AG04450 (cell line): ENCODE measurements around the gene CCDC9B. TPM values are rescaled to one million over a fixed set of nuclear protein-coding genes. Genes with fewer than 3 reads are reported as not detected.

Experiments used
- CTCF ChIA-PET: fragments of 300-600, 350-600 bp; formaldehyde crosslinking; extraction: SDS; loops from one replicate; lab custom pipeline; 2022; ENCODE audit warnings: antibody characterized with exemption, inconsistent platforms; lab: Charles Lee
- POLR2A ChIA-PET: fragments of 350-600 bp; formaldehyde crosslinking; extraction: SDS; loops from one replicate; lab custom pipeline; 2021; ENCODE audit warnings: antibody characterized with exemption, inconsistent platforms; lab: Yijun Ruan, JAX
- DNase-seq: peaks from one replicate; pipeline ENCODE4 v3.0.0-alpha.2; 2011; ENCODE audit warnings: low read depth, low spot score
- H3K27ac ChIP-seq: one replicate; pipeline ENCODE4 v1.5.1; 2012; ENCODE audit warnings: low read depth, low read length, control low read depth
- H3K27me3 ChIP-seq: one replicate; pipeline ENCODE4 v1.6.0; 2012; ENCODE audit warnings: low read length; ENCODE audit not compliant: control insufficient read depth, insufficient read depth
- H3K4me3 ChIP-seq: 2 replicates; pipeline ENCODE4 v1.5.1; 2011; ENCODE audit warnings: mild to moderate bottlenecking, low read depth, low read length, control low read depth
- H3K9me3 ChIP-seq: 2 replicates; pipeline ENCODE4 v1.5.1; 2012; ENCODE audit warnings: low read length; ENCODE audit not compliant: control insufficient read depth, insufficient read depth
- CTCF ChIP-seq: IDR thresholded peaks from 2 replicates; pipeline ENCODE4 v1.5.1; 2011; ENCODE audit warnings: low read depth, low read length, control low read depth, inconsistent platforms
- polyA plus RNA-seq: library from polyadenylated mRNA; depleted of rRNA; stranded (reverse); fragments of >200 nt; gene quantifications from 2 replicates; pipeline ENCODE4 v1.2.3, GENCODE V29; 2011

Gene CCDC9B
- polyA plus RNA-seq, 1 experiment: 5.5 TPM

- no peaks in the 10 kb centered on the region; the same call in 1 of the 2 replicates for H3K9me3 ChIP-seq
- peak overlapping the region; percentile 71 for H3K4me3 ChIP-seq
- POLR2A ChIA-PET: interaction anchor here (7.6 kb wide), 1 partner anchor 15 kb away, joined by 101 read pairs; the partner anchor contains the start of gene CCDC9B
- H3K27me3 ChIP-seq: no peaks in the 10 kb centered on the region
- CTCF ChIA-PET: interaction anchor here (0.6 to 2.2 kb wide), 4 partner anchors 14 to 46 kb away, joined by 5 to 18 read pairs (median 6); no protein-coding TSS in a partner anchor
- DNase-seq: no peak
- no peak overlapping the region for H3K27ac ChIP-seq
- TF ChIP-seq CTCF: no peak
Measured at GRCh38 chr15:40325188-40325587, 15.6 kb downstream of the CCDC9B start.

- ChIA-PET CTCF (interaction anchor here (0.6 to 2.2 kb wide), 4 partner anchors 14 to 45 kb away, joined by 5 to 18 read pairs (median 6); no protein-coding TSS in a partner anchor), POLR2A (interaction anchor here (7.6 kb wide), 1 partner anchor 16 kb away, joined by 101 read pairs; the partner anchor contains the start of gene CCDC9B)
- TF ChIP-seq CTCF: no peak
- H3K9me3 ChIP-seq: no peaks in the 10 kb centered on the region; the same call in 1 of the 2 replicates
- no peak for DNase-seq
- peaks cover 2% of the 10 kb centered on the region for H3K27me3 ChIP-seq
- H3K27ac ChIP-seq: no peak overlapping the region
- H3K4me3 ChIP-seq: peak overlapping the region; percentile 71
Measured at GRCh38 chr15:40323953-40324937, 16.5 kb downstream of the CCDC9B start.

GRCh38 chr15:40323239-40323952, 17.3 kb downstream of the CCDC9B start, which contains the start of gene INAFM2:
Gene INAFM2, plus strand, starts transcription at chr15:40323692. Its CDS starts 364 bp downstream, at chr15:40324056.
- peak; percentile 67 for TF ChIP-seq CTCF
- peak; percentile 85 for DNase-seq
- H3K4me3 ChIP-seq: peak within 1 kb of the TSS; percentile 71
- peaks cover 3% of the 10 kb centered on the region for H3K27me3 ChIP-seq
- ChIA-PET CTCF (interaction anchor here (0.6 to 5.1 kb wide), 17 partner anchors 9 to 124 kb away, joined by 3 to 85 read pairs (median 4); partner anchors contain the start of genes CCDC9B and IVD), POLR2A (interaction anchor here (0.6 to 1.4 kb wide), 10 partner anchors 13 to 835 kb away, joined by 3 to 15 read pairs (median 4); no protein-coding TSS in a partner anchor)
- no peaks in the 10 kb centered on the region; the same call in 1 of the 2 replicates for H3K9me3 ChIP-seq
- H3K27ac ChIP-seq: no peak within 1 kb of the TSS

- POLR2A ChIA-PET: interaction anchor here (0.6 to 1.4 kb wide), 9 partner anchors 14 to 836 kb away, joined by 3 to 15 read pairs (median 3); no protein-coding TSS in a partner anchor
- no peaks in the 10 kb centered on the region; the same call in 1 of the 2 replicates for H3K9me3 ChIP-seq
- DNase-seq: no peak
Measured at GRCh38 chr15:40322531-40323238, 18.1 kb downstream of the CCDC9B start.

More at GRCh38 chr15:40322531-40323238, 18.1 kb downstream of the CCDC9B start:
- CTCF ChIA-PET: interaction anchor here (0.6 to 5.1 kb wide), 17 partner anchors 8 to 123 kb away, joined by 3 to 85 read pairs (median 4); partner anchors contain the start of genes CCDC9B and IVD
- Histone ChIP-seq H3K4me3 (peak overlapping the region; percentile 51), H3K27me3 (peaks cover 7% of the 10 kb centered on the region), H3K27ac (no peak overlapping the region)
- TF ChIP-seq CTCF: no peak
